Astrocyte (in vitro differentiated cells and primary cell): ENCODE data around the gene ABHD17C. TPM values are rescaled to one million over a fixed set of nuclear protein-coding genes. Genes with fewer than 3 reads are reported as not detected.

ENCODE experiments used
- DNase-seq: peaks from one replicate; pipeline ENCODE4 v3.0.0-alpha.2; 2010; ENCODE audit warnings: low read depth
- FAIRE-seq: peaks from 2 replicates; lab custom pipeline; 2011; peaks lifted over from hg19 to GRCh38; lab: Jason Lieb, UNC
- H2AFZ ChIP-seq: 2 replicates; pipeline ENCODE4 v1.6.0; 2012; ENCODE audit warnings: low read depth, low read length, inconsistent platforms
- H3K27ac ChIP-seq: 2 replicates; pipeline ENCODE4 v1.5.1; 2011; ENCODE audit warnings: low read depth, low read length, inconsistent platforms
- H3K27me3 ChIP-seq: 2 replicates; pipeline ENCODE4 v1.6.0; 2011; ENCODE audit warnings: low read length, inconsistent platforms; ENCODE audit not compliant: insufficient read depth
- H3K36me3 ChIP-seq: 2 replicates; pipeline ENCODE4 v1.5.1; 2011; ENCODE audit warnings: low read length, inconsistent platforms; ENCODE audit not compliant: insufficient read depth
- H3K4me1 ChIP-seq: 2 replicates; pipeline ENCODE4 v1.5.1; 2011; ENCODE audit warnings: low read length, inconsistent platforms; ENCODE audit not compliant: insufficient read depth
- H3K4me2 ChIP-seq: 2 replicates; pipeline ENCODE4 v1.6.0; 2012; ENCODE audit warnings: low read length, inconsistent platforms
- H3K4me3 ChIP-seq: 2 replicates; pipeline ENCODE4 v1.5.1; 2011; ENCODE audit warnings: low read depth, mild to moderate bottlenecking, low read length, inconsistent platforms; ENCODE audit not compliant: insufficient read depth
- H3K79me2 ChIP-seq: 2 replicates; pipeline ENCODE4 v1.6.0; 2012; ENCODE audit warnings: mild to moderate bottlenecking, low read length, inconsistent platforms; ENCODE audit not compliant: insufficient read depth
- H3K9ac ChIP-seq: 2 replicates; pipeline ENCODE4 v1.6.0; 2012; ENCODE audit warnings: mild to moderate bottlenecking, low read length, inconsistent platforms
- H3K9me3 ChIP-seq: 2 replicates; pipeline ENCODE4 v1.5.1; 2012; ENCODE audit warnings: low read depth, mild to moderate bottlenecking, low read length, inconsistent platforms; ENCODE audit not compliant: insufficient read depth
- H4K20me1 ChIP-seq: 2 replicates; pipeline ENCODE4 v1.6.0; 2012; ENCODE audit warnings: low read length, inconsistent platforms; ENCODE audit not compliant: insufficient read depth
- H3K27ac Mint-ChIP-seq: one replicate; pipeline ENCODE4 v1.8.0; 2021; ENCODE audit warnings: mild to moderate bottlenecking, mixed read lengths; ENCODE audit not compliant: unreplicated experiment
- H3K27me3 Mint-ChIP-seq: one replicate; pipeline ENCODE4 v1.8.0; 2021; ENCODE audit warnings: low read depth, mixed read lengths; ENCODE audit not compliant: unreplicated experiment
- H3K36me3 Mint-ChIP-seq: one replicate; pipeline ENCODE4 v1.8.0; 2021; ENCODE audit warnings: low read depth, mixed read lengths; ENCODE audit not compliant: unreplicated experiment
- H3K4me1 Mint-ChIP-seq: one replicate; pipeline ENCODE4 v1.8.0; 2021; ENCODE audit warnings: low read depth, mixed read lengths; ENCODE audit not compliant: unreplicated experiment
- H3K4me3 Mint-ChIP-seq: one replicate; pipeline ENCODE4 v1.8.0; 2021; ENCODE audit warnings: mild to moderate bottlenecking, moderate library complexity, mixed read lengths; ENCODE audit not compliant: unreplicated experiment
- H3K9me3 Mint-ChIP-seq: one replicate; pipeline ENCODE4 v1.8.0; 2021; ENCODE audit warnings: mild to moderate bottlenecking, mixed read lengths; ENCODE audit not compliant: unreplicated experiment
- CTCF ChIP-seq: IDR thresholded peaks from 2 replicates; pipeline ENCODE4 v1.5.1; 2011; ENCODE audit warnings: low read depth, mild to moderate bottlenecking, inconsistent platforms, low read length, moderate library complexity; ENCODE audit not compliant: insufficient read depth
- EZH2 ChIP-seq: IDR thresholded peaks from 2 replicates; pipeline ENCODE4 v1.6.1; 2012; ENCODE audit warnings: mild to moderate bottlenecking, low read length, inconsistent platforms; ENCODE audit not compliant: insufficient read depth
- total RNA-seq: library from RNA; stranded (reverse); gene quantifications from 2 replicates; pipeline ENCODE4 v1.2.1, GENCODE V29; 2021

ABHD17C gene
- total RNA-seq, 1 donor from 2014 or later, result 10.2 TPM

- no peaks in the 10 kb centered on the region for H3K4me1 Mint-ChIP-seq
- Histone ChIP-seq H3K9ac (no peak overlapping the region), H3K79me2 (no peaks in the 10 kb centered on the region), H3K9me3 (no peaks in the 10 kb centered on the region), H3K4me2 (no peak overlapping the region), H3K4me3 (no peak overlapping the region), H3K27ac (no peak overlapping the region), H3K4me1 (no peaks in the 10 kb centered on the region), H4K20me1 (no peaks in the 10 kb centered on the region), H3K36me3 (no peaks in the 10 kb centered on the region), H3K27me3 (no peaks in the 10 kb centered on the region), H2AFZ (no peak overlapping the region)
- no peak overlapping the region for H3K4me3 Mint-ChIP-seq
- no peaks in the 10 kb centered on the region for H3K9me3 Mint-ChIP-seq
- TF ChIP-seq EZH2 (no peak), CTCF (no peak)
- FAIRE-seq (no peak), DNase-seq (no peak)
- H3K27ac Mint-ChIP-seq, result no peak overlapping the region
- peaks cover 8% of the 10 kb centered on the region for H3K27me3 Mint-ChIP-seq
- H3K36me3 Mint-ChIP-seq, result no peaks in the 10 kb centered on the region
Measured at GRCh38 chr15:80764535-80764934, 69.4 kb downstream of the ABHD17C start.

GRCh38 chr15:80766275-80766674 lies 71.2 kb downstream of the ABHD17C start:
- FAIRE-seq (no peak), DNase-seq (no peak)
- Histone ChIP-seq H3K27ac (no peak overlapping the region), H3K9ac (no peak overlapping the region), H3K36me3 (no peaks in the 10 kb centered on the region), H3K4me3 (no peak overlapping the region), H3K4me2 (no peak overlapping the region), H2AFZ (no peak overlapping the region), H3K9me3 (no peaks in the 10 kb centered on the region), H4K20me1 (no peaks in the 10 kb centered on the region), H3K79me2 (no peaks in the 10 kb centered on the region), H3K27me3 (no peaks in the 10 kb centered on the region), H3K4me1 (no peaks in the 10 kb centered on the region)
- no peak overlapping the region for H3K27ac Mint-ChIP-seq
- no peak for TF ChIP-seq CTCF
- TF ChIP-seq EZH2, result no peak
- no peaks in the 10 kb centered on the region for H3K4me1 Mint-ChIP-seq
- no peaks in the 10 kb centered on the region for H3K9me3 Mint-ChIP-seq
- no peak overlapping the region for H3K4me3 Mint-ChIP-seq
- H3K27me3 Mint-ChIP-seq, result peaks cover 9% of the 10 kb centered on the region
- H3K36me3 Mint-ChIP-seq, result no peaks in the 10 kb centered on the region

GRCh38 chr15:80768158-80768557 lies 73.0 kb downstream of the ABHD17C start:
- Mint-ChIP-seq H3K4me3 (no peak overlapping the region), H3K4me1 (no peaks in the 10 kb centered on the region), H3K27me3 (peaks cover 9% of the 10 kb centered on the region), H3K27ac (no peak overlapping the region), H3K9me3 (no peaks in the 10 kb centered on the region), H3K36me3 (no peaks in the 10 kb centered on the region)
- no peaks in the 10 kb centered on the region for H4K20me1 ChIP-seq
- FAIRE-seq (no peak), DNase-seq (no peak)
- no peak overlapping the region for H3K4me3 ChIP-seq
- no peaks in the 10 kb centered on the region for H3K9me3 ChIP-seq
- no peaks in the 10 kb centered on the region for H3K36me3 ChIP-seq
- H3K79me2 ChIP-seq, result no peaks in the 10 kb centered on the region
- H3K9ac ChIP-seq, result no peak overlapping the region
- H3K4me1 ChIP-seq, result peaks cover 2% of the 10 kb centered on the region
- H2AFZ ChIP-seq, result no peak overlapping the region
- H3K27ac ChIP-seq, result no peak overlapping the region
- no peak for TF ChIP-seq CTCF
- H3K27me3 ChIP-seq, result no peaks in the 10 kb centered on the region
- H3K4me2 ChIP-seq, result no peak overlapping the region
